Keratinocyte (primary cell): ENCODE results near the gene RERG. TPM values are rescaled to one million over a fixed set of nuclear protein-coding genes. Genes with fewer than 3 reads are reported as not detected.

ENCODE experiments used
- DNase-seq: peaks from one replicate; pipeline ENCODE4 v3.0.0-alpha.2; 2011; ENCODE audit warnings: low read depth, missing footprints, low spot score
- FAIRE-seq: peaks from 2 replicates; lab custom pipeline; 2011; peaks lifted over from hg19 to GRCh38; lab: Jason Lieb, UNC
- H2AFZ ChIP-seq: 2 replicates; pipeline ENCODE4 v1.6.0; 2012; ENCODE audit warnings: low read length, control low read depth, inconsistent platforms; ENCODE audit not compliant: control insufficient read depth
- H3K27ac ChIP-seq: 2 replicates; pipeline ENCODE4 v1.5.1; 2011; ENCODE audit warnings: low read length; ENCODE audit not compliant: control insufficient read depth, insufficient read depth
- H3K27me3 ChIP-seq: 3 replicates; pipeline ENCODE4 v1.6.0; 2011; ENCODE audit warnings: low read length; ENCODE audit not compliant: control insufficient read depth, insufficient read depth; ENCODE audit errors: extremely low read depth
- H3K36me3 ChIP-seq, 2 experiments: 2 replicates in 1 of 2; 3 replicates in 1 of 2; pipeline ENCODE4 v1.5.1; 2011; ENCODE audit warnings: low read length in 2 of 2, mild to moderate bottlenecking in 1 of 2; ENCODE audit not compliant: control insufficient read depth in 2 of 2, insufficient read depth in 2 of 2; ENCODE audit errors: extremely low read depth in 1 of 2
- H3K4me1 ChIP-seq: 3 replicates; pipeline ENCODE4 v1.5.1; 2011; ENCODE audit warnings: low read length; ENCODE audit not compliant: control insufficient read depth, insufficient read depth; ENCODE audit errors: extremely low read depth
- H3K4me2 ChIP-seq: 3 replicates; pipeline ENCODE4 v1.6.0; 2011; ENCODE audit warnings: low read depth, low read length; ENCODE audit not compliant: control insufficient read depth, insufficient read depth; ENCODE audit errors: extremely low read depth
- H3K4me3 ChIP-seq, 3 experiments: fragments of 200-600 bp in 1 of 3; sonication (generic) in 1 of 3; 2 replicates in 2 of 3; 3 replicates in 1 of 3; pipeline ENCODE4 v1.5.1; 2011 to 2016; ENCODE audit warnings: low read length in 3 of 3, mild to moderate bottlenecking in 3 of 3, control low read depth in 2 of 3, inconsistent platforms in 1 of 3, low read depth in 1 of 3, mixed read lengths in 1 of 3, mixed run types in 1 of 3, moderate library complexity in 1 of 3; ENCODE audit not compliant: control insufficient read depth in 2 of 3, insufficient read depth in 2 of 3; ENCODE audit errors: extremely low read depth in 1 of 3
- H3K79me2 ChIP-seq: 2 replicates; pipeline ENCODE4 v1.6.0; 2012; ENCODE audit warnings: low read length; ENCODE audit not compliant: control insufficient read depth, insufficient read depth
- H3K9ac ChIP-seq: 3 replicates; pipeline ENCODE4 v1.6.0; 2011; ENCODE audit warnings: low read length; ENCODE audit not compliant: control insufficient read depth, insufficient read depth; ENCODE audit errors: extremely low read depth
- H3K9me1 ChIP-seq: 3 replicates; pipeline ENCODE4 v1.6.0; 2011; ENCODE audit warnings: low read length; ENCODE audit not compliant: control insufficient read depth, insufficient read depth; ENCODE audit errors: extremely low read depth
- H3K9me3 ChIP-seq: 2 replicates; pipeline ENCODE4 v1.5.1; 2012; ENCODE audit warnings: low read depth, low read length; ENCODE audit not compliant: control insufficient read depth
- H4K20me1 ChIP-seq: 3 replicates; pipeline ENCODE4 v1.6.0; 2011; ENCODE audit warnings: low read length; ENCODE audit not compliant: control insufficient read depth, insufficient read depth; ENCODE audit errors: extremely low read depth
- EZH2 ChIP-seq: IDR thresholded peaks from one replicate; pipeline ENCODE4 v1.6.1; 2012; ENCODE audit warnings: inconsistent platforms, mild to moderate bottlenecking, low read length, moderate library complexity
- dilution Hi-C: fragments of 300-500 bp; cut with MboI; formaldehyde crosslinking; loops from one replicate; pipeline ENCODE4 v1.7.0; 2020; ENCODE audit warnings: low sequenced_read_pairs; ENCODE audit not compliant: extremely low pct_ligation_motif_present
- polyA plus RNA-seq, 5 experiments: library from polyadenylated mRNA; depleted of rRNA in 3 of 5; stranded (reverse) in 3 of 5; stranded (forward) in 1 of 5; unstranded in 1 of 5; fragments of >200 nt; gene quantifications; 1 replicate in 1 of 5; 2 replicates in 3 of 5; 3 replicates in 1 of 5; pipeline versions ENCODE4 v1.2.1 to v1.2.3, GENCODE V29; 2011 to 2012; ENCODE audit warnings: missing spikeins in 2 of 5, low read depth in 1 of 5, low replicate concordance in 1 of 5
- TF ChIP-seq, protein P1 (sequence below), 3 experiments: IDR thresholded peaks in 1 of 3; conservative IDR thresholded peaks in 1 of 3; optimal IDR thresholded peaks in 1 of 3; 2 replicates in 2 of 3; 3 replicates in 1 of 3; pipeline versions ENCODE3 to v1.5.1; 2011; ENCODE audit warnings: low read length in 3 of 3, mild to moderate bottlenecking in 3 of 3, moderate library complexity in 2 of 3, control low read depth in 1 of 3, inconsistent platforms in 1 of 3; ENCODE audit not compliant: insufficient read depth in 2 of 3; ENCODE audit errors: extremely low read depth in 1 of 3

RERG gene
- polyA plus RNA-seq, 1 donor (not counting 4 experiments of a cell fraction or from before 2014, with no cell fraction given): not detected

DNA sequence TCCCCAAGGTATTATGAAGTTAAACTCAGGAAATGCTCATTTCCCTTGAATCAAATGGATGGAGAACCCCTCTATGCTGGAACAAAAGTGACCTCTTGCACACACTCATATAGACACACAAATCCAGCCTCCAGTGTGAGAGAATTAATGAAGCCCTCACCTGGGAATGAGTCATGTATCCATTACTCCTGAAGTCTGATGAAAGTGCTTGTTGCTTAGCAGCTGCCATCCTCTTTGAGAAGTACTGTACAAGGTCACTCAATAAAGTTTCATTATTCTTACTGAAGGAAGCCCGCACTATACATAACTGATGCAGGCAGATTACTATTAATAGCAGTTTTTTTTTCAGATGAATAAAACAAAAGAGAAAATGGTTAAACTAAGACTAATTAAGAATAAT lies 102.3 kb downstream of the RERG start:
- Histone ChIP-seq H3K27ac (no peak overlapping the region), H3K4me2 (no peak overlapping the region), H3K36me3 (no peaks in the 10 kb centered on the region), H3K27me3 (no peaks in the 10 kb centered on the region), H3K9me1 (no peaks in the 10 kb centered on the region), H3K4me1 (no peaks in the 10 kb centered on the region), H2AFZ (no peak overlapping the region), H3K79me2 (no peaks in the 10 kb centered on the region), H3K4me3 (no peak overlapping the region), H3K9ac (no peak overlapping the region), H3K9me3 (no peaks in the 10 kb centered on the region), H4K20me1 (no peaks in the 10 kb centered on the region)
- dilution Hi-C loops: no loop called here
- DNase-seq (no peak), FAIRE-seq (no peak)
- TF ChIP-seq, protein P1, sequence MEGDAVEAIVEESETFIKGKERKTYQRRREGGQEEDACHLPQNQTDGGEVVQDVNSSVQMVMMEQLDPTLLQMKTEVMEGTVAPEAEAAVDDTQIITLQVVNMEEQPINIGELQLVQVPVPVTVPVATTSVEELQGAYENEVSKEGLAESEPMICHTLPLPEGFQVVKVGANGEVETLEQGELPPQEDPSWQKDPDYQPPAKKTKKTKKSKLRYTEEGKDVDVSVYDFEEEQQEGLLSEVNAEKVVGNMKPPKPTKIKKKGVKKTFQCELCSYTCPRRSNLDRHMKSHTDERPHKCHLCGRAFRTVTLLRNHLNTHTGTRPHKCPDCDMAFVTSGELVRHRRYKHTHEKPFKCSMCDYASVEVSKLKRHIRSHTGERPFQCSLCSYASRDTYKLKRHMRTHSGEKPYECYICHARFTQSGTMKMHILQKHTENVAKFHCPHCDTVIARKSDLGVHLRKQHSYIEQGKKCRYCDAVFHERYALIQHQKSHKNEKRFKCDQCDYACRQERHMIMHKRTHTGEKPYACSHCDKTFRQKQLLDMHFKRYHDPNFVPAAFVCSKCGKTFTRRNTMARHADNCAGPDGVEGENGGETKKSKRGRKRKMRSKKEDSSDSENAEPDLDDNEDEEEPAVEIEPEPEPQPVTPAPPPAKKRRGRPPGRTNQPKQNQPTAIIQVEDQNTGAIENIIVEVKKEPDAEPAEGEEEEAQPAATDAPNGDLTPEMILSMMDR (optimal IDR thresholded peaks at IDR 0.05 in 1 of 3, IDR thresholded peaks at IDR 0.05 in 1 of 3, conservative IDR thresholded peaks at IDR 0.05 in 1 of 3; ENCODE audit: extremely low read depth in 1 of 3, insufficient read depth in 2 of 3, low read length in 3 of 3): no peak
- TF ChIP-seq EZH2: no peak

DNA sequence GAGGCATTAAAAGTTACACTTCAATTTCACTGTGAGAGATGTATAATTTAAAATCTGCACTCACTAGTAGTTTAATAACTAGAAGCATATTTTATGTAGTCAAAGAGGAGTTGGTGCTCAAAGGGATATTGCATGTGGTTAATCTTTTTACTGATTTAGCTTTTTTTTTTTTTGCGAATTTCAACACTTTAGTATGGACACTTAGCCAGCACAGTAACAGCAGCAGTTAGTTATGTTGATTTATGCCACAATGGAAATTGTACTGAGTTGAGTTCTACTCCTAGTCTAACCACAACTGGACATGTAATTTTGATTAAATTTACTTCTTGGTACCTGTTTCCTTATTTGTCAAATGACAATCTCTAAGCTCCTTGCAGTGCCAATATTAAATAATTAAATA lies 104.2 kb downstream of the RERG start:
- no peaks in the 10 kb centered on the region for H3K4me1 ChIP-seq
- FAIRE-seq: no peak
- TF ChIP-seq, protein P1 (optimal IDR thresholded peaks at IDR 0.05 in 1 of 3, IDR thresholded peaks at IDR 0.05 in 1 of 3, conservative IDR thresholded peaks at IDR 0.05 in 1 of 3; ENCODE audit: extremely low read depth in 1 of 3, insufficient read depth in 2 of 3, low read length in 3 of 3): no peak
- no peak for TF ChIP-seq EZH2
- dilution Hi-C loops: no loop called here
- no peak overlapping the region for H3K4me3 ChIP-seq
- H3K9me1 ChIP-seq: no peaks in the 10 kb centered on the region
- no peaks in the 10 kb centered on the region for H4K20me1 ChIP-seq
- no peaks in the 10 kb centered on the region for H3K36me3 ChIP-seq
- no peaks in the 10 kb centered on the region for H3K9me3 ChIP-seq
- H3K27ac ChIP-seq: no peak overlapping the region
- no peaks in the 10 kb centered on the region for H3K79me2 ChIP-seq
- no peaks in the 10 kb centered on the region for H3K27me3 ChIP-seq
- DNase-seq: no peak
- no peak overlapping the region for H3K4me2 ChIP-seq
- no peak overlapping the region for H2AFZ ChIP-seq
- no peak overlapping the region for H3K9ac ChIP-seq
